HFF-Myc (cell line): ENCODE data around the gene SLC1A7.

Source experiments
- DNase-seq: peaks from one replicate; pipeline ENCODE4 v3.0.0-alpha.2; 2011; ENCODE audit warnings: low read depth; ENCODE audit errors: extremely low read depth
- H3K4me3 ChIP-seq: replicated peaks from 2 replicates; pipeline ENCODE4 v1.5.1; 2011; ENCODE audit warnings: low read depth, mild to moderate bottlenecking, control low read depth, low read length
- CTCF ChIP-seq: IDR thresholded peaks from 2 replicates; pipeline ENCODE4 v1.5.1; 2012; ENCODE audit warnings: mild to moderate bottlenecking, low read depth, low read length, control low read depth; ENCODE audit errors: missing control alignments

SLC1A7 gene

GRCh38 chr1:53069265-53069662 is 73.2 kb downstream of the SLC1A7 start:
- no peak overlapping the region for H3K4me3 ChIP-seq
- no peak for DNase-seq
- TF ChIP-seq CTCF: no peak

- no peak for DNase-seq
- TF ChIP-seq CTCF: no peak
- no peak overlapping the region for H3K4me3 ChIP-seq
These were observed 73.9 kb downstream of the SLC1A7 start for GRCh38 chr1:53068314-53069099.

- no peak overlapping the region for H3K4me3 ChIP-seq
- no peak for TF ChIP-seq CTCF
- no peak for DNase-seq
These were observed 74.6 kb downstream of the SLC1A7 start for GRCh38 chr1:53067886-53068285.

- no peak overlapping the region for H3K4me3 ChIP-seq
- no peak for TF ChIP-seq CTCF
- no peak for DNase-seq
These were observed 75.3 kb downstream of the SLC1A7 start for GRCh38 chr1:53066891-53067738.

GRCh38 chr1:53066488-53066887 is 76.0 kb downstream of the SLC1A7 start:
- no peak for DNase-seq
- TF ChIP-seq CTCF: no peak
- no peak overlapping the region for H3K4me3 ChIP-seq

GRCh38 chr1:53065391-53065790 is 77.0 kb downstream of the SLC1A7 start:
- TF ChIP-seq CTCF: no peak
- no peak for DNase-seq
- H3K4me3 ChIP-seq: no peak overlapping the region
